GM06990 (cell line): ENCODE results near the gene ABLIM3.

Experiments
- DNase-seq: peaks from one replicate; pipeline ENCODE4 v3.0.0-alpha.2; 2011; ENCODE audit not compliant: insufficient read length; ENCODE audit errors: extremely low read depth
- H3K27me3 ChIP-seq: replicated peaks from 2 replicates; pipeline ENCODE4 v1.6.0; 2011; ENCODE audit warnings: low read length; ENCODE audit not compliant: control insufficient read depth, insufficient read depth
- H3K36me3 ChIP-seq: 2 replicates; pipeline ENCODE4 v1.5.1; 2011; ENCODE audit warnings: low read length; ENCODE audit not compliant: control insufficient read depth, insufficient read depth
- H3K4me3 ChIP-seq: replicated peaks from 2 replicates; pipeline ENCODE4 v1.5.1; 2011; ENCODE audit warnings: low read depth, mild to moderate bottlenecking, control low read depth, low read length
- CTCF ChIP-seq: IDR thresholded peaks from 2 replicates; pipeline ENCODE4 v1.5.1; 2011; ENCODE audit warnings: low read length, control low read depth, mild to moderate bottlenecking, inconsistent platforms; ENCODE audit not compliant: insufficient read depth, poor library complexity, severe bottlenecking

The ABLIM3 gene

GRCh38 chr5:149203921-149204441 is 62.7 kb downstream of the ABLIM3 start:
- no peak for TF ChIP-seq CTCF

GRCh38 chr5:149205625-149206523 is 64.6 kb downstream of the ABLIM3 start:
- Histone ChIP-seq H3K4me3 (no peak overlapping the region), H3K36me3 (no peaks in the 10 kb centered on the region), H3K27me3 (no peaks in the 10 kb centered on the region)
- DNase-seq = no peak
- no peak for TF ChIP-seq CTCF

More at GRCh38 chr5:149203921-149204441, 62.7 kb downstream of the ABLIM3 start:
- Histone ChIP-seq H3K27me3 (peaks cover 4% of the 10 kb centered on the region), H3K36me3 (no peaks in the 10 kb centered on the region), H3K4me3 (no peak overlapping the region)
- no peak for DNase-seq

- Histone ChIP-seq H3K36me3 (no peaks in the 10 kb centered on the region), H3K4me3 (no peak overlapping the region), H3K27me3 (no peaks in the 10 kb centered on the region)
- no peak for TF ChIP-seq CTCF
- DNase-seq = no peak
Observed at GRCh38 chr5:149206524-149207141, 65.3 kb downstream of the ABLIM3 start.

GRCh38 chr5:149207831-149208230 is 66.5 kb downstream of the ABLIM3 start:
- no peaks in the 10 kb centered on the region for H3K36me3 ChIP-seq
- H3K4me3 ChIP-seq = no peak overlapping the region
- no peaks in the 10 kb centered on the region for H3K27me3 ChIP-seq
- DNase-seq = no peak
- no peak for TF ChIP-seq CTCF

- H3K4me3 ChIP-seq = no peak overlapping the region
- no peaks in the 10 kb centered on the region for H3K36me3 ChIP-seq
- DNase-seq = no peak
- TF ChIP-seq CTCF = no peak
- no peaks in the 10 kb centered on the region for H3K27me3 ChIP-seq
Observed at GRCh38 chr5:149210225-149210624, 68.9 kb downstream of the ABLIM3 start.
